Measurements from ENCODE around the gene NR3C2.
"Not testable (repeated sequence)": the region's sequence is repeated elsewhere in the genome, so short reads cannot be mapped to it uniquely, and the experiment has no call there.

NR3C2 gene

GRCh38 chr4:148364525-148364924 lies 77.7 kb downstream of the NR3C2 start:
- no peak for DNase-seq

GRCh38 chr4:148359769-148360168 lies 82.4 kb downstream of the NR3C2 start:
- DNase-seq = no peak

GRCh38 chr4:148355442-148356123 lies 86.6 kb downstream of the NR3C2 start:
- no peak for DNase-seq

GRCh38 chr4:148354186-148354585 lies 88.0 kb downstream of the NR3C2 start:
- no peak for DNase-seq

- no peak for DNase-seq
These were observed 88.6 kb downstream of the NR3C2 start for GRCh38 chr4:148353571-148353970.

- DNase-seq = no peak
These were observed 93.1 kb downstream of the NR3C2 start for GRCh38 chr4:148349153-148349552.

- DNase-seq = no peak
These were observed 95.6 kb downstream of the NR3C2 start for GRCh38 chr4:148346657-148347056.

- no peak for DNase-seq
These were observed 96.7 kb downstream of the NR3C2 start for GRCh38 chr4:148345509-148345908.

- no peak for DNase-seq
These were observed 97.3 kb downstream of the NR3C2 start for GRCh38 chr4:148344941-148345340.

GRCh38 chr4:148344352-148344751 lies 97.9 kb downstream of the NR3C2 start:
- DNase-seq = no peak

GRCh38 chr4:148341980-148342800 lies 100.0 kb downstream of the NR3C2 start:
- no peak for DNase-seq

- no peak for DNase-seq
These were observed 107.1 kb downstream of the NR3C2 start for GRCh38 chr4:148335133-148335532.

- no peak for DNase-seq
These were observed 108.9 kb downstream of the NR3C2 start for GRCh38 chr4:148333265-148333664.

- no peak for DNase-seq
These were observed 109.7 kb downstream of the NR3C2 start for GRCh38 chr4:148332486-148332885.

GRCh38 chr4:148330724-148331123 lies 111.5 kb downstream of the NR3C2 start:
- DNase-seq = no peak

GRCh38 chr4:148330161-148330560 lies 112.1 kb downstream of the NR3C2 start:
- DNase-seq = no peak

GRCh38 chr4:148329751-148330150 lies 112.5 kb downstream of the NR3C2 start:
- DNase-seq = no peak

GRCh38 chr4:148327683-148328082 lies 114.5 kb downstream of the NR3C2 start:
- DNase-seq = no peak

- not testable (repeated sequence) for DNase-seq
These were observed 118.9 kb downstream of the NR3C2 start for GRCh38 chr4:148323316-148323715.

- no peak for DNase-seq
These were observed 127.2 kb downstream of the NR3C2 start for GRCh38 chr4:148315049-148315448.

- DNase-seq = no peak
These were observed 129.2 kb downstream of the NR3C2 start for GRCh38 chr4:148312956-148313490.

- DNase-seq = no peak
These were observed 130.7 kb downstream of the NR3C2 start for GRCh38 chr4:148311526-148311925.

- DNase-seq = no peak
These were observed 131.5 kb downstream of the NR3C2 start for GRCh38 chr4:148310756-148311155.

- DNase-seq = no peak
These were observed 136.5 kb downstream of the NR3C2 start for GRCh38 chr4:148305751-148306150.

All from inflammatory macrophage treated with lipopolysaccharide for 4 hours (primary cell).